Neuronal stem cell (in vitro differentiated cells): ENCODE measurements around the gene PRXL2B.

Experiments used
- DNase-seq: peaks from one replicate; pipeline ENCODE4 v3.0.0-alpha.2; 2013; ENCODE audit warnings: low spot score
- H2AFZ ChIP-seq: one replicate; pipeline ENCODE4 v1.6.1; 2013; ENCODE audit warnings: mild to moderate bottlenecking, low read length, inconsistent platforms
- H2AK5ac ChIP-seq: 2 replicates; pipeline ENCODE4 v1.6.1; 2013; ENCODE audit warnings: low read depth, mild to moderate bottlenecking, inconsistent platforms, low read length, moderate library complexity, mixed read lengths
- H2BK120ac ChIP-seq: 2 replicates; pipeline ENCODE4 v1.6.1; 2013; ENCODE audit warnings: low read depth, mild to moderate bottlenecking, inconsistent platforms, low read length, moderate library complexity, mixed read lengths
- H2BK12ac ChIP-seq: one replicate; pipeline ENCODE4 v1.6.1; 2013; ENCODE audit warnings: low read length, inconsistent platforms
- H2BK15ac ChIP-seq: 2 replicates; pipeline ENCODE4 v1.6.1; 2013; ENCODE audit warnings: mild to moderate bottlenecking, low read length, inconsistent platforms, mixed read lengths
- H2BK5ac ChIP-seq: one replicate; pipeline ENCODE4 v1.6.1; 2013; ENCODE audit warnings: inconsistent platforms, mild to moderate bottlenecking, low read length, moderate library complexity
- H3K14ac ChIP-seq: one replicate; pipeline ENCODE4 v1.6.1; 2013; ENCODE audit warnings: low read length, inconsistent platforms
- H3K18ac ChIP-seq: 2 replicates; pipeline ENCODE4 v1.6.1; 2013; ENCODE audit warnings: low read length, inconsistent platforms
- H3K23ac ChIP-seq: 2 replicates; pipeline ENCODE4 v1.6.1; 2013; ENCODE audit warnings: low read depth, mild to moderate bottlenecking, mixed read lengths, low read length, inconsistent platforms; ENCODE audit not compliant: poor library complexity
- H3K27ac ChIP-seq: replicated peaks from 3 replicates; pipeline ENCODE4 v1.5.1; 2013; ENCODE audit warnings: low read length, inconsistent platforms
- H3K27me3 ChIP-seq, 3 experiments: 2 replicates each; pipeline ENCODE4 v1.6.1; 2013; ENCODE audit warnings: low read length in 3 of 3, mild to moderate bottlenecking in 2 of 3, inconsistent platforms in 1 of 3, low read depth in 1 of 3, mixed read lengths in 1 of 3, moderate library complexity in 1 of 3; ENCODE audit not compliant: control insufficient read depth in 3 of 3, insufficient read depth in 3 of 3
- H3K36me3 ChIP-seq, 2 donors: replicated peaks in 1 of 2; 2 replicates each; pipeline ENCODE4 v1.6.1; 2013; ENCODE audit warnings: low read length in 2 of 2; ENCODE audit not compliant: control insufficient read depth in 2 of 2, insufficient read depth in 2 of 2
- H3K4ac ChIP-seq: 2 replicates; pipeline ENCODE4 v1.6.1; 2013; ENCODE audit warnings: inconsistent platforms, mild to moderate bottlenecking, low read length, moderate library complexity
- H3K4me1 ChIP-seq, 2 donors: 1 replicate in 1 of 2; 2 replicates in 1 of 2; pipeline ENCODE4 v1.6.1; 2013; ENCODE audit warnings: low read length in 2 of 2, low read depth in 1 of 2; ENCODE audit not compliant: control insufficient read depth in 2 of 2, insufficient read depth in 1 of 2
- H3K4me2 ChIP-seq: one replicate; pipeline ENCODE4 v1.6.1; 2013; ENCODE audit warnings: mild to moderate bottlenecking, low read length, inconsistent platforms; ENCODE audit not compliant: insufficient read depth, poor library complexity, severe bottlenecking
- H3K4me3 ChIP-seq, 2 donors: 2 replicates each; pipeline ENCODE4 v1.5.1; 2013; ENCODE audit warnings: low read length in 2 of 2, mild to moderate bottlenecking in 2 of 2, inconsistent platforms in 1 of 2, moderate library complexity in 1 of 2
- H3K79me1 ChIP-seq: one replicate; pipeline ENCODE4 v1.6.1; 2013; ENCODE audit warnings: low read depth, mild to moderate bottlenecking, inconsistent platforms, low read length, moderate library complexity
- H3K9ac ChIP-seq: one replicate; pipeline ENCODE4 v1.6.1; 2013; ENCODE audit warnings: mild to moderate bottlenecking, low read depth, low read length, inconsistent platforms; ENCODE audit not compliant: poor library complexity
- H3K9me3 ChIP-seq, 2 donors: replicated peaks in 1 of 2; 2 replicates each; pipeline versions ENCODE3 to v1.6.1; 2013; ENCODE audit warnings: low read length in 2 of 2, mild to moderate bottlenecking in 2 of 2, inconsistent platforms in 1 of 2, low read depth in 1 of 2, mixed read lengths in 1 of 2, moderate library complexity in 1 of 2; ENCODE audit not compliant: control insufficient read depth in 2 of 2, insufficient read depth in 1 of 2
- H4K8ac ChIP-seq: one replicate; pipeline ENCODE4 v1.6.1; 2013; ENCODE audit warnings: low read depth, mild to moderate bottlenecking, inconsistent platforms, low read length, moderate library complexity
- H4K91ac ChIP-seq: one replicate; pipeline ENCODE4 v1.6.1; 2013; ENCODE audit warnings: low read length, low read depth, mild to moderate bottlenecking, inconsistent platforms; ENCODE audit not compliant: poor library complexity
- WGBS, 2 donors: extraction: QIAGEN DNeasy Blood & Tissue Kit; methylation state at CpG; one replicate each; pipeline ENCODE4 v1.1.7; 2013; ENCODE audit warnings: missing lambda C conversion rate in 2 of 2, mixed read lengths in 1 of 2; ENCODE audit not compliant: insufficient read length in 2 of 2, insufficient replicate concordance in 1 of 2; ENCODE audit errors: extremely low coverage in 2 of 2; 5-methylcytosine and 5-hydroxymethylcytosine counted together

PRXL2B gene

DNA sequence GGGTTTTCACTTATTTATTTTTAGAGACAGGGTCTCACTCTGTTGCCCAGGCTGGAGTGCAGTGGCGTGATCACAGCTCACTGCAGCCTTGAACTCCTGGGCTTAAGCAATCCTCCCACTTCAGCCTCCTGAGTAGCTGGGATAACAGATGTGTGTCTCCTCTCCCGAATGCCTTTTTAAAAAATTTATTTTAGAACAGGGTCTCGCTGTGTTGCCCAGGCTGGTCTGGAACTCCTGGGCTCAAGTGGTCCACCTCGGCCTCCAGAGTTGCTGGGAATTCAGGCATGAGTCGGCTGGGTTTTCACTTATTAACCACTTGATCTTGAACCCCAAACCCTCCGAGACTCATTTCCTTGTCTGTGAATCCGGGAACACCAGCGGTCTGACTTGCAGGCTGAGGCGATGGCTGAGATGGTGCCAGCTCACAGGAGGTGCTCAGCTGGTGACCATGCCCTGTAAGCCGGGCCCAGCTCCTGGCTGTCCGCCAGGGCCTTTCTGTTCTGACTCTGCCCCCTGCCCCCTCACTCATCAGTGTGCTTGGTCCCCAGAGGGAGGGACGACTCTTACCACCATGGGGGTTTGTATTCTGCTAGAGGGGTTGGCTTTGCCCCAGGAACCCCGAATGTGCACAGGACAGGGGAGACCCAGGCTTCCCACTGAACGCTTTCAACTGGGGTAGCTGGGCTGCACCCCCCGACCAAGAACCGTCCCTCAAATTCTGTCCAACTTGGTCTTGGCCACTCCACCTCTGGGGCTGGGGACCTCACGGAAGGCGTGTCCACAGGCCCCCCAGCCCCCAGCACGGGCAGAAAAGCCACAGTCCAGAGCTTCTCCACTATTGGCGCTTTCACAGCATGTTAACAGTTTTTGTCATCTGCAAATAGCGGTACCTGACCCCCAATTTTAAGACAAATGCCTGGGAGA, 23.7 kb downstream of the PRXL2B start:
- WGBS, 2 donors: no CpG with 5 or more reads among the region's 21 CpGs

DNA sequence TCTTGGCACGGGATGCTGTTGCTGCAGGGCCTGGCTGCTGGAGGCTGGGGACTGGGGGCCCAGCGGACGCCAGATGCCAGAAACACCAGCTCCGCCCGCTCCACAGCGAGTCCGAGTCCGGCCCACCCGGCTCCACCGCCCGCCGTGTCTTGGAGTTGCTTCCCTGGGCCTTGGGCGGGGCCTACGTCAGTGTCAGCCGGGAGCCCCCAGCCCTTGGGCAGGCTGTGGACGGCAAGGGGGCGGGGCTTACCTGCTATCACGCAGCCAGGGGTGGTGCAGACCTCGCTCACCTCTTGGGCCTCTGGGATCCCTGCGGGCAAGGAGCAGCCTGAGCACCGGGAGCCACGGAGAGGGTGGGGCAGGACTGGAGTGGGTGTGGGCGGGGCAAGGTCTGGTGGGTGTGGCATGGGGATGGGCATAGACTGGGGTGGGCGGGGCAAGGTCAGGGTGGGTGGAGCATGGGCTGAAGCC, 24.5 kb downstream of the PRXL2B start:
- no CpG with 5 or more reads among the region's 24 CpGs for WGBS, 2 donors
- H2AK5ac ChIP-seq: peak overlapping the region; percentile 94
- no peak overlapping the region for H4K8ac ChIP-seq
- no peak overlapping the region for H4K91ac ChIP-seq
- H3K27me3 ChIP-seq: peaks cover 0 to 21% (median 2%) of the 10 kb centered on the region in 3 experiments
- no peak overlapping the region for H3K27ac ChIP-seq
- peak overlapping the region; percentile 95 for H3K23ac ChIP-seq
- peaks cover 0 to 3% of the 10 kb centered on the region in 2 donors for H3K9me3 ChIP-seq
- H2AFZ ChIP-seq: no peak overlapping the region
- no peak overlapping the region for H2BK5ac ChIP-seq
- peak; percentile 53 for DNase-seq
- no peak overlapping the region for H3K4ac ChIP-seq
- H3K36me3 ChIP-seq: no peaks in the 10 kb centered on the region
- H2BK12ac ChIP-seq: no peak overlapping the region
- H2BK15ac ChIP-seq: peak overlapping the region; percentile 52
- no peak overlapping the region for H2BK120ac ChIP-seq
- H3K4me2 ChIP-seq: peak overlapping the region; percentile 28
- no peak overlapping the region for H3K4me3 ChIP-seq
- no peak overlapping the region for H3K9ac ChIP-seq
- peaks cover 0 to 9% of the 10 kb centered on the region in 2 donors for H3K4me1 ChIP-seq
- no peaks in the 10 kb centered on the region for H3K79me1 ChIP-seq
- H3K14ac ChIP-seq: no peak overlapping the region
- peak overlapping the region; percentile 82 for H3K18ac ChIP-seq

More for the DNA sequence above, 23.7 kb downstream of the PRXL2B start:
- Histone ChIP-seq H2BK120ac (peak overlapping the region; percentile 82), H3K27me3 (peaks cover 0 to 22% (median 2%) of the 10 kb centered on the region in 3 experiments), H3K79me1 (no peaks in the 10 kb centered on the region), H3K9me3 (peaks cover 0 to 3% of the 10 kb centered on the region in 2 donors), H3K18ac (peak overlapping the region; percentile 6), H3K36me3 (no peaks in the 10 kb centered on the region), H4K91ac (no peak overlapping the region), H4K8ac (no peak overlapping the region), H3K9ac (no peak overlapping the region), H3K27ac (no peak overlapping the region), H2BK15ac (no peak overlapping the region), H3K4ac (no peak overlapping the region), H2BK5ac (peak overlapping the region; percentile 40), H2AFZ (no peak overlapping the region), H2AK5ac (peak overlapping the region; percentile 99), H2BK12ac (no peak overlapping the region), H3K4me3 (no peak overlapping the region), H3K4me1 (peaks cover 0 to 9% of the 10 kb centered on the region in 2 donors), H3K4me2 (no peak overlapping the region), H3K14ac (no peak overlapping the region), H3K23ac (no peak overlapping the region)
- no peak for DNase-seq

DNA sequence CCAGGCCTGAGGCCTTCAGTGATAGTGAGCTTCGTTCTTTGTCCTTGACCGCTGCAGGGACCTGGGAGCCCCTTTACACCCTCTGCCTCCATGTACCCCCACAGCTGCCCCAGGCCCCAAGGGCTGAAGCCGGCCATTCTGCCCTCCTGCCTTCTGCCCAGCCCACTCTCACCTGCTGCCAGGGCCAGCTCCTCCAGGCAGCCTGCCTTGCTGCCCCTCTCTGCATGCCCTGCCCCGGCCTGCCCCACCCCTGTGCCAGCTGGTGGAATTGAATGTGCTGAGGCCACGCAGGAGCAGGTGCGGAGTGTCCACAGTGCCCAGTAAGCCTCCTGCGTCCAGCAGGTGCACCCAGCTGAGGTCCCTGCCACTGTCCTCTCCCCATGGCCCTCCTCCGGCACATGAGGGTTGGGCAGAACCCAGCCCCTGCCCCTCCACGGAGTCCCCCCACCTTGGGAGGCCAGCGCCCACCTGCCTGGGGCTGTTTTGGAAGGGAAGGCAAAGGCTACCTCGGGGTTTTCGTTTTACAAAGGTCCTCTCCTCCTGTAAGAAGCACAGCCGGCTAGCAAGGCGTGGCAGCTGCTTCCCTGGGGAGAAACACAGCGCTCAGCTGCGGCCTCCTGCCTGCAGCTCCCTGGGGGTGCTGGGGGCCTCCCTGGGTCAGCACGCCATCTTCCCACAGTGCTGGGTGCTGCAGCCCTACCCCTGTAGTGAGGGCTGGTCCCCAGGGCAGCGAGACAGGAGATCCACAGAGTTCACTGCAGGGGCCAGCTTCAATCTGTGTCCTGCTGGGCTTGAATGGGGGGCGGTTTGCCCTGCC, 25.3 kb downstream of the PRXL2B start:
- no CpG with 5 or more reads among the region's 19 CpGs for WGBS, 2 donors
- Histone ChIP-seq H3K4me3 (no peak overlapping the region), H2BK5ac (no peak overlapping the region)

More for the DNA sequence above, 25.3 kb downstream of the PRXL2B start:
- Histone ChIP-seq H2BK15ac (peak overlapping the region; percentile 52), H3K27me3 (peaks cover 0 to 21% (median 2%) of the 10 kb centered on the region in 3 experiments), H3K36me3 (no peaks in the 10 kb centered on the region), H2AFZ (no peak overlapping the region), H2BK12ac (no peak overlapping the region), H3K14ac (no peak overlapping the region), H3K4ac (no peak overlapping the region), H3K4me1 (peaks cover 0 to 8% of the 10 kb centered on the region in 2 donors), H3K9ac (peak overlapping the region; percentile 56), H2AK5ac (peak overlapping the region; percentile 94), H4K91ac (no peak overlapping the region), H3K79me1 (no peaks in the 10 kb centered on the region), H2BK120ac (no peak overlapping the region), H3K4me2 (no peak overlapping the region), H4K8ac (no peak overlapping the region), H3K9me3 (peaks cover 0 to 6% of the 10 kb centered on the region in 2 donors), H3K27ac (no peak overlapping the region), H3K23ac (no peak overlapping the region), H3K18ac (peak overlapping the region; percentile 92)
- no peak for DNase-seq
